GM12878 (cell line): Measurements from ENCODE around the gene CUL1. TPM values are rescaled to one million over a fixed set of nuclear protein-coding genes. Genes with fewer than 3 reads are reported as not detected.

ENCODE experiments used
- ATAC-seq: fragments of 200-7000 bp; cut with Tn5 transposase; 3 replicates; pipeline ENCODE4 v1.9.1; 2020; ENCODE audit warnings: mild to moderate bottlenecking, moderate library complexity
- BruUV-seq: library from RNA; stranded (reverse); fragments of 400-500 nt; replicated peaks from 2 replicates; lab custom pipeline; 2021; lab: Mats Ljungman, UMichigan
- CTCF ChIA-PET: fragments of 300-600 bp; sonication (Branson Sonifier 250); formaldehyde crosslinking; extraction: SDS; loops from one replicate; lab custom pipeline; 2021; ENCODE audit warnings: inconsistent platforms; lab: Yijun Ruan, JAX
- POLR2A ChIA-PET: fragments of 350-600 bp; formaldehyde crosslinking; extraction: SDS; loops from one replicate; lab custom pipeline; 2021; ENCODE audit warnings: inconsistent platforms; lab: Charles Lee
- RAD21 ChIA-PET: fragments of 300-600 bp; sonication (Branson Sonifier 250); formaldehyde crosslinking; loops from one replicate; lab custom pipeline; 2023; ENCODE audit warnings: antibody characterized with exemption; ENCODE audit not compliant: unreplicated experiment; lab: Charles Lee
- SMC1A ChIA-PET: fragments of 300-600 bp; sonication (Branson Sonifier 250); formaldehyde crosslinking; loops from one replicate; lab custom pipeline; 2023; ENCODE audit not compliant: unreplicated experiment, uncharacterized antibody; lab: Charles Lee
- DNase-seq: peaks from one replicate; pipeline ENCODE4 v3.0.0-alpha.2; 2011; ENCODE audit warnings: low read depth, low spot score
- FAIRE-seq: peaks from 3 replicates; lab custom pipeline; 2011; peaks lifted over from hg19 to GRCh38; lab: Jason Lieb, UNC
- H2AFZ ChIP-seq: 2 replicates; pipeline ENCODE4 v1.6.0; 2011; ENCODE audit warnings: low read depth, low read length, control low read depth; ENCODE audit not compliant: control insufficient read depth
- H3K27ac ChIP-seq: 2 replicates; pipeline ENCODE4 v1.5.1; 2011; ENCODE audit warnings: control low read depth; ENCODE audit not compliant: control insufficient read depth, insufficient read depth
- H3K27me3 ChIP-seq, 2 experiments: replicated peaks in 1 of 2; 2 replicates each; pipeline versions ENCODE4 v1.6.0 to v1.6.1; 2011; ENCODE audit warnings: low read length in 1 of 2; ENCODE audit not compliant: control insufficient read depth in 2 of 2, insufficient read depth in 2 of 2
- H3K36me3 ChIP-seq, 2 experiments: 2 replicates each; pipeline ENCODE4 v1.5.1; 2011; ENCODE audit warnings: low read length in 1 of 2; ENCODE audit not compliant: control insufficient read depth in 2 of 2, insufficient read depth in 2 of 2
- H3K4me1 ChIP-seq: 2 replicates; pipeline ENCODE4 v1.6.1; 2011; ENCODE audit warnings: mild to moderate bottlenecking, low read length, moderate library complexity, mixed read lengths; ENCODE audit not compliant: control insufficient read depth, insufficient read depth
- H3K4me2 ChIP-seq: 2 replicates; pipeline ENCODE4 v1.6.0; 2011; ENCODE audit warnings: control low read depth; ENCODE audit not compliant: control insufficient read depth, insufficient read depth
- H3K4me3 ChIP-seq: fragments of 200-600 bp; sonication (generic); 2 replicates; pipeline ENCODE4 v1.5.1; 2016
- H3K79me2 ChIP-seq: 2 replicates; pipeline ENCODE4 v1.6.0; 2011; ENCODE audit warnings: low read length; ENCODE audit not compliant: control insufficient read depth, insufficient read depth
- H3K9ac ChIP-seq: 2 replicates; pipeline ENCODE4 v1.8.0; 2011; ENCODE audit warnings: low read length, control low read depth, mixed read lengths; ENCODE audit not compliant: control insufficient read depth, insufficient read depth
- H3K9me3 ChIP-seq: replicated peaks from 3 replicates; pipeline ENCODE4 v1.5.1; 2011; ENCODE audit warnings: mild to moderate bottlenecking, low read length; ENCODE audit not compliant: control insufficient read depth, insufficient read depth
- H4K20me1 ChIP-seq: 2 replicates; pipeline ENCODE4 v1.6.0; 2011; ENCODE audit not compliant: control insufficient read depth, insufficient read depth
- EZH2 ChIP-seq: IDR thresholded peaks from 2 replicates; pipeline ENCODE4 v1.6.1; 2012; ENCODE audit warnings: low read depth, mild to moderate bottlenecking, control low read depth, inconsistent platforms, low read length, borderline replicate concordance; ENCODE audit not compliant: control insufficient read depth
- FOXK2 ChIP-seq: fragments of 450-650 bp; IDR thresholded peaks from 2 replicates; pipeline ENCODE4 v1.6.1; 2017; ENCODE audit warnings: mild to moderate bottlenecking, moderate library complexity
- FOXM1 ChIP-seq: IDR thresholded peaks from 2 replicates; pipeline ENCODE4 v1.6.1; 2012; ENCODE audit warnings: low read depth, mild to moderate bottlenecking, inconsistent platforms, low read length, moderate library complexity
- GABPA ChIP-seq: IDR thresholded peaks from 2 replicates; pipeline ENCODE4 v1.6.1; 2014; ENCODE audit warnings: antibody characterized with exemption, low read depth, mild to moderate bottlenecking, inconsistent platforms
- HDAC2 ChIP-seq: fragments of 200-600 bp; sonication (generic); IDR thresholded peaks from 2 replicates; pipeline ENCODE4 v1.6.1; 2017
- HDAC6 ChIP-seq: fragments of 200-600 bp; sonication (generic); IDR thresholded peaks from one replicate; pipeline ENCODE4 v1.8.0; 2017; ENCODE audit warnings: antibody characterized with exemption; ENCODE audit not compliant: unreplicated experiment
- KAT2A ChIP-seq: conservative IDR thresholded peaks from 2 replicates; pipeline ENCODE4 v1.6.1; 2011; ENCODE audit warnings: low read depth, low read length; ENCODE audit not compliant: control insufficient read depth
- MXI1 ChIP-seq: fragments of 150-350 bp; IDR thresholded peaks from 2 replicates; pipeline ENCODE4 v1.6.1; 2011; ENCODE audit warnings: low read depth, mild to moderate bottlenecking, inconsistent platforms, low read length, improper control_type of control experiment
- NR2F1 ChIP-seq: fragments of 450-650 bp; conservative IDR thresholded peaks from 2 replicates; pipeline ENCODE4 v1.6.1; 2017; ENCODE audit warnings: mild to moderate bottlenecking
- PML ChIP-seq: IDR thresholded peaks from 2 replicates; pipeline ENCODE4 v1.6.1; 2012; ENCODE audit warnings: low read length, inconsistent platforms
- RBBP5 ChIP-seq: fragments of 200-600 bp; sonication (generic); conservative IDR thresholded peaks from 2 replicates; pipeline ENCODE4 v1.6.1; 2016
- SMAD1 ChIP-seq: fragments of 450-650 bp; IDR thresholded peaks from 2 replicates; pipeline ENCODE4 v1.6.1; 2018; ENCODE audit warnings: mild to moderate bottlenecking, low read depth; ENCODE audit not compliant: partially characterized antibody
- SREBF1 ChIP-seq: IDR thresholded peaks from 2 replicates; pipeline ENCODE4 v1.6.1; 2012; ENCODE audit warnings: mild to moderate bottlenecking, low read length
- TCF7 ChIP-seq: IDR thresholded peaks from 2 replicates; pipeline ENCODE4 v1.6.1; 2014; ENCODE audit warnings: antibody characterized with exemption, borderline replicate concordance
- ZBED1 ChIP-seq: IDR thresholded peaks from 2 replicates; pipeline ENCODE4 v1.6.1; 2016; ENCODE audit warnings: borderline replicate concordance
- ZZZ3 ChIP-seq: IDR thresholded peaks from 2 replicates; pipeline ENCODE4 v1.6.1; 2011; ENCODE audit warnings: low read depth; ENCODE audit not compliant: control insufficient read depth, insufficient read length
- whole genome bisulfite sequencing: methylation state at CpG from one replicate; pipeline ENCODE4 v1.1.6; 2016; ENCODE audit warnings: low lambda C conversion rate; ENCODE audit not compliant: insufficient replicate concordance, insufficient coverage; ENCODE audit errors: missing lambda C conversion rate; 5-methylcytosine and 5-hydroxymethylcytosine counted together
- in situ Hi-C: fragments of 300-500 bp; cut with MboI; formaldehyde crosslinking; loops from 9 replicates; pipeline ENCODE4 v1.14.3; 2018; ENCODE audit warnings: mixed read lengths
- intact Hi-C: fragments of 100-400 bp; cut with micrococcal nuclease; formaldehyde crosslinking; loops from one replicate; pipeline ENCODE4 v1.14.2; 2022; ENCODE audit not compliant: unreplicated experiment
- polyA plus RNA-seq, 11 experiments: library from polyadenylated mRNA; depleted of rRNA in 4 of 11; unstranded in 6 of 11; stranded (reverse) in 5 of 11; fragments of >200 nt; fragmentation: Nextera tagmentation in 4 of 11; fragmentation: Illumina TruSeq in 1 of 11; extraction: Ambion mirVana in 4 of 11; extraction: Trizol in 1 of 11; gene quantifications; 1 replicate in 1 of 11; 2 replicates in 10 of 11; pipeline versions ENCODE4 v1.2.1 to v1.2.3, GENCODE V29; 2011 to 2016; ENCODE audit warnings: inconsistent platforms in 2 of 11, missing spikeins in 2 of 11, low read depth in 1 of 11
- total RNA-seq, 4 experiments: library from RNA; depleted of rRNA in 3 of 4; stranded (reverse); fragments of >200 nt in 3 of 4; fragmentation: Illumina TruSeq in 1 of 4; extraction: Trizol in 1 of 4; gene quantifications; 2 replicates each; pipeline versions ENCODE4 v1.2.1 to v1.2.3, GENCODE V29; 2013 to 2021
- TF ChIP-seq, protein P1 (sequence below): fragments of 450-650 bp; formaldehyde crosslinking; IDR thresholded peaks from 2 replicates; pipeline ENCODE4 v1.4.0; 2020; ENCODE audit warnings: mild to moderate bottlenecking, moderate library complexity
- TF ChIP-seq, protein P2 (sequence below): IDR thresholded peaks from 2 replicates; pipeline ENCODE4 v1.6.1; 2012; ENCODE audit warnings: low read depth, low read length, improper control_type of control experiment

The CUL1 gene
- total and polyA plus RNA-seq, 10 of the 15 experiments (the other 5 are each of a cell fraction or from before 2014, with no cell fraction given): 13.3 to 63.9 (median 45.9) TPM

- TF ChIP-seq, protein P1, sequence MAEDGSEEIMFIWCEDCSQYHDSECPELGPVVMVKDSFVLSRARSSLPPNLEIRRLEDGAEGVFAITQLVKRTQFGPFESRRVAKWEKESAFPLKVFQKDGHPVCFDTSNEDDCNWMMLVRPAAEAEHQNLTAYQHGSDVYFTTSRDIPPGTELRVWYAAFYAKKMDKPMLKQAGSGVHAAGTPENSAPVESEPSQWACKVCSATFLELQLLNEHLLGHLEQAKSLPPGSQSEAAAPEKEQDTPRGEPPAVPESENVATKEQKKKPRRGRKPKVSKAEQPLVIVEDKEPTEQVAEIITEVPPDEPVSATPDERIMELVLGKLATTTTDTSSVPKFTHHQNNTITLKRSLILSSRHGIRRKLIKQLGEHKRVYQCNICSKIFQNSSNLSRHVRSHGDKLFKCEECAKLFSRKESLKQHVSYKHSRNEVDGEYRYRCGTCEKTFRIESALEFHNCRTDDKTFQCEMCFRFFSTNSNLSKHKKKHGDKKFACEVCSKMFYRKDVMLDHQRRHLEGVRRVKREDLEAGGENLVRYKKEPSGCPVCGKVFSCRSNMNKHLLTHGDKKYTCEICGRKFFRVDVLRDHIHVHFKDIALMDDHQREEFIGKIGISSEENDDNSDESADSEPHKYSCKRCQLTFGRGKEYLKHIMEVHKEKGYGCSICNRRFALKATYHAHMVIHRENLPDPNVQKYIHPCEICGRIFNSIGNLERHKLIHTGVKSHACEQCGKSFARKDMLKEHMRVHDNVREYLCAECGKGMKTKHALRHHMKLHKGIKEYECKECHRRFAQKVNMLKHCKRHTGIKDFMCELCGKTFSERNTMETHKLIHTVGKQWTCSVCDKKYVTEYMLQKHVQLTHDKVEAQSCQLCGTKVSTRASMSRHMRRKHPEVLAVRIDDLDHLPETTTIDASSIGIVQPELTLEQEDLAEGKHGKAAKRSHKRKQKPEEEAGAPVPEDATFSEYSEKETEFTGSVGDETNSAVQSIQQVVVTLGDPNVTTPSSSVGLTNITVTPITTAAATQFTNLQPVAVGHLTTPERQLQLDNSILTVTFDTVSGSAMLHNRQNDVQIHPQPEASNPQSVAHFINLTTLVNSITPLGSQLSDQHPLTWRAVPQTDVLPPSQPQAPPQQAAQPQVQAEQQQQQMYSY (CRISPR knock-in tag): no peak
- TF ChIP-seq MXI1: no peak
- TF ChIP-seq FOXK2: no peak
- no peak for TF ChIP-seq FOXM1
- no peak for TF ChIP-seq SMAD1
- TF ChIP-seq NR2F1: no peak
- TF ChIP-seq SREBF1: no peak
- TF ChIP-seq, all 136 proteins: peak for 0
Observed at GRCh38 chr7:148789220-148789619, 90.5 kb downstream of the CUL1 start (continued).

DNA sequence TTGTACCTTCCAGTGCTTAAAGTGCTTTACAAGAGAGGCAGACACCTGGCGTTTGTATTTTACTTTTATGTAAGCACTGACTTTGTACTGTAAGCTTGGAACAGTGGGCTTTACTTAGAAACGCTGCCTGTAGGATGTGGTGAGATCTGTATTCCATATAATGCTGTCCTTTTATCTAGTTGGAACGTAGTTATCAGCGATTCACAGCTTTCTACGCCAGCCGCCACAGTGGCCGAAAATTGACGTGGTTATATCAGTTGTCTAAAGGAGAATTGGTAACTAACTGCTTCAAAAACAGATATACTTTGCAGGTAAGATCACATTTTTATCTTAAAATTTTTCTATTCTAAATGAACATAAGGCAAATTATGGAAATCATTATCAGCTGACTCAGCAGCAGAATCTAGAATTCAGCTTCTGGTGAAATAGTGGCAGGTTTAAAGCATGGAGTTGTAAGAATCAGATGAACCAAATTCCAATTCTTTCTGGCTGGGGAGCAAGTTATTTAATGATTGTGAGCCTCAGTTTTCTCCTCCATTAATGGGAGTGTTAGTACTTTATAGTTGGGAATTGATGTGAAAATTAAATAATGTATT, 91.5 kb downstream of the CUL1 start:
- 99% methylated on average over 8 of the region's 8 CpGs for WGBS
- CTCF ChIA-PET: interaction anchor here (1.3 kb wide), 1 partner anchor 26 kb away, joined by 4 read pairs; no protein-coding TSS in a partner anchor
- Histone ChIP-seq H3K79me2 (no peaks in the 10 kb centered on the region), H3K27me3 (no peaks in the 10 kb centered on the region), H2AFZ (no peak overlapping the region), H3K9ac (no peak overlapping the region), H3K4me2 (no peak overlapping the region), H4K20me1 (no peaks in the 10 kb centered on the region), H3K4me3 (no peak overlapping the region), H3K36me3 (peaks cover 11 to 29% of the 10 kb centered on the region in 2 experiments; a peak in 3 of 4 replicates), H3K27ac (no peak overlapping the region), H3K9me3 (no peaks in the 10 kb centered on the region), H3K4me1 (no peaks in the 10 kb centered on the region)
- in situ Hi-C loops: no loop called here
- no peak for DNase-seq
- no TSS peak for BruUV-seq
- ATAC-seq: no peak
- FAIRE-seq: no peak
- intact Hi-C loops: no loop called here
- RAD21 ChIA-PET: no interaction called here
- SMC1A ChIA-PET: no interaction called here
- POLR2A ChIA-PET: no interaction called here
- TF ChIP-seq KAT2A (no peak), ZBED1 (no peak), PML (no peak), HDAC6 (no peak), EZH2 (no peak), GABPA (no peak), TCF7 (no peak), HDAC2 (no peak), RBBP5 (no peak), ZZZ3 (no peak)
- TF ChIP-seq, protein P2, sequence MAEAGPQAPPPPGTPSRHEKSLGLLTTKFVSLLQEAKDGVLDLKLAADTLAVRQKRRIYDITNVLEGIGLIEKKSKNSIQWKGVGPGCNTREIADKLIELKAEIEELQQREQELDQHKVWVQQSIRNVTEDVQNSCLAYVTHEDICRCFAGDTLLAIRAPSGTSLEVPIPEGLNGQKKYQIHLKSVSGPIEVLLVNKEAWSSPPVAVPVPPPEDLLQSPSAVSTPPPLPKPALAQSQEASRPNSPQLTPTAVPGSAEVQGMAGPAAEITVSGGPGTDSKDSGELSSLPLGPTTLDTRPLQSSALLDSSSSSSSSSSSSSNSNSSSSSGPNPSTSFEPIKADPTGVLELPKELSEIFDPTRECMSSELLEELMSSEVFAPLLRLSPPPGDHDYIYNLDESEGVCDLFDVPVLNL: no peak
